ENCODE data around the gene FAM43A. TPM values are rescaled to one million over a fixed set of nuclear protein-coding genes. Genes with fewer than 3 reads are reported as not detected.

The FAM43A gene
- total RNA-seq, 1 experiment from 2014 or later: 1.8 TPM

- no peak for DNase-seq (ENCODE audit: low read depth)
These were observed 10.0 kb upstream of the FAM43A start for GRCh38 chr3:194675680-194676079.

GRCh38 chr3:194676471-194676870 is 9.2 kb upstream of the FAM43A start:
- DNase-seq (ENCODE audit: low read depth): no peak

GRCh38 chr3:194680888-194681615 is 4.6 kb upstream of the FAM43A start:
- no peak for DNase-seq (ENCODE audit: low read depth)

GRCh38 chr3:194682189-194682693 is 3.4 kb upstream of the FAM43A start:
- no peak for DNase-seq (ENCODE audit: low read depth)

- DNase-seq (ENCODE audit: low read depth): peak; percentile 78
These were observed 2.9 kb upstream of the FAM43A start for GRCh38 chr3:194682694-194683310.

GRCh38 chr3:194683380-194683779 is 2.3 kb upstream of the FAM43A start:
- no peak for DNase-seq (ENCODE audit: low read depth)

- no peak for DNase-seq (ENCODE audit: low read depth)
These were observed 492 bp upstream of the FAM43A start for GRCh38 chr3:194685065-194685717.

GRCh38 chr3:194686414-194686815 is 732 bp downstream of the FAM43A start:
- DNase-seq (ENCODE audit: low read depth): peak; percentile 6

- DNase-seq (ENCODE audit: low read depth): no peak
These were observed 1.3 kb downstream of the FAM43A start for GRCh38 chr3:194686816-194687637.

- no peak for DNase-seq (ENCODE audit: low read depth)
These were observed 2.0 kb downstream of the FAM43A start for GRCh38 chr3:194687638-194688199.

- DNase-seq (ENCODE audit: low read depth): no peak
These were observed 2.6 kb downstream of the FAM43A start for GRCh38 chr3:194688200-194688740.

- no peak for DNase-seq (ENCODE audit: low read depth)
These were observed 3.3 kb downstream of the FAM43A start for GRCh38 chr3:194688946-194689345.

GRCh38 chr3:194689493-194689944 is 3.8 kb downstream of the FAM43A start:
- peak; percentile 7 for DNase-seq (ENCODE audit: low read depth)

- DNase-seq (ENCODE audit: low read depth): no peak
These were observed 5.1 kb downstream of the FAM43A start for GRCh38 chr3:194690501-194691372.

- no peak for DNase-seq (ENCODE audit: low read depth)
These were observed 6.0 kb downstream of the FAM43A start for GRCh38 chr3:194691481-194692283.

- DNase-seq (ENCODE audit: low read depth): no peak
These were observed 11.0 kb downstream of the FAM43A start for GRCh38 chr3:194696702-194697101.

GRCh38 chr3:194702545-194702944 is 16.9 kb downstream of the FAM43A start:
- no peak for DNase-seq (ENCODE audit: low read depth)

- DNase-seq (ENCODE audit: low read depth): no peak
These were observed 19.5 kb downstream of the FAM43A start for GRCh38 chr3:194705227-194705626.

- DNase-seq (ENCODE audit: low read depth): no peak
These were observed 20.1 kb downstream of the FAM43A start for GRCh38 chr3:194705761-194706160.

All from LHCN-M2 (cell line).